Stimulated activated CD4-positive, alpha-beta T cell treated with anti-CD3 and anti-CD28 coated beads, Interleukin-2, amount 100 ng/mL, for 48 hours (primary cell): Measurements from ENCODE around the gene SLC2A1.

Source experiments
- DNase-seq, 2 donors: peaks; one replicate each; pipeline ENCODE4 v3.0.0-alpha.2; 2020

The SLC2A1 gene

GRCh38 chr1:42979896-42980800 lies 21.5 kb upstream of the SLC2A1 start:
- DNase-seq, result no peak

GRCh38 chr1:42979036-42979430 lies 20.4 kb upstream of the SLC2A1 start:
- no peak for DNase-seq

GRCh38 chr1:42978317-42979035 lies 19.8 kb upstream of the SLC2A1 start:
- DNase-seq, result no peak

GRCh38 chr1:42977653-42978052 lies 19.0 kb upstream of the SLC2A1 start:
- DNase-seq, result no peak

- no peak for DNase-seq
Measured at GRCh38 chr1:42975561-42976225, 17.0 kb upstream of the SLC2A1 start.

GRCh38 chr1:42974767-42975437 lies 16.2 kb upstream of the SLC2A1 start:
- no peak for DNase-seq

GRCh38 chr1:42973799-42974198 lies 15.1 kb upstream of the SLC2A1 start:
- DNase-seq, result no peak

- no peak for DNase-seq
Measured at GRCh38 chr1:42973286-42973685, 14.6 kb upstream of the SLC2A1 start.

GRCh38 chr1:42971841-42972291 lies 13.2 kb upstream of the SLC2A1 start:
- no peak for DNase-seq

GRCh38 chr1:42970143-42970542 lies 11.5 kb upstream of the SLC2A1 start:
- no peak for DNase-seq

GRCh38 chr1:42968654-42969053 lies 10.0 kb upstream of the SLC2A1 start:
- no peak for DNase-seq

- DNase-seq, result no peak
Measured at GRCh38 chr1:42966688-42967612, 8.3 kb upstream of the SLC2A1 start.

- no peak for DNase-seq
Measured at GRCh38 chr1:42965378-42965777, 6.7 kb upstream of the SLC2A1 start.

GRCh38 chr1:42964044-42964812 lies 5.6 kb upstream of the SLC2A1 start:
- DNase-seq, result no peak

- no peak for DNase-seq
Measured at GRCh38 chr1:42963378-42964043, 4.8 kb upstream of the SLC2A1 start.

- DNase-seq, result no peak
Measured at GRCh38 chr1:42962641-42963377, 4.1 kb upstream of the SLC2A1 start.

GRCh38 chr1:42961312-42962091 lies 2.8 kb upstream of the SLC2A1 start:
- DNase-seq, result no peak

- DNase-seq, result no peak
Measured at GRCh38 chr1:42960566-42961311, 2.1 kb upstream of the SLC2A1 start.
